Calu3 (cell line): ENCODE measurements around the gene C19orf25. TPM values are rescaled to one million over a fixed set of nuclear protein-coding genes. Genes with fewer than 3 reads are reported as not detected.

Experiments
- BruUV-seq: library from RNA; stranded (reverse); fragments of 400-500 nt; replicated peaks from 2 replicates; lab custom pipeline; 2021; lab: Mats Ljungman, UMichigan
- CTCF ChIA-PET: fragments of 300-600 bp; sonication (Branson Sonifier 250); formaldehyde crosslinking; loops from one replicate; lab custom pipeline; 2022; ENCODE audit warnings: antibody characterized with exemption; lab: Charles Lee
- DNase-seq: peaks from one replicate; pipeline ENCODE4 v3.0.0; 2022
- H3K27ac Mint-ChIP-seq: one replicate; pipeline ENCODE4 v1.8.0; 2022; ENCODE audit warnings: mixed read lengths; ENCODE audit not compliant: unreplicated experiment
- H3K27me3 Mint-ChIP-seq: one replicate; pipeline ENCODE4 v1.8.0; 2022; ENCODE audit warnings: mixed read lengths; ENCODE audit not compliant: unreplicated experiment
- H3K36me3 Mint-ChIP-seq: one replicate; pipeline ENCODE4 v1.8.0; 2022; ENCODE audit warnings: mild to moderate bottlenecking, moderate library complexity, mixed read lengths; ENCODE audit not compliant: insufficient read depth, unreplicated experiment
- H3K4me1 Mint-ChIP-seq: one replicate; pipeline ENCODE4 v1.8.0; 2022; ENCODE audit warnings: mild to moderate bottlenecking, low read depth, mixed read lengths; ENCODE audit not compliant: unreplicated experiment
- H3K4me3 Mint-ChIP-seq: one replicate; pipeline ENCODE4 v1.8.0; 2022; ENCODE audit warnings: mild to moderate bottlenecking, low read depth, moderate library complexity, mixed read lengths; ENCODE audit not compliant: unreplicated experiment
- H3K9me3 Mint-ChIP-seq: one replicate; pipeline ENCODE4 v1.8.0; 2022; ENCODE audit warnings: low read depth, mixed read lengths; ENCODE audit not compliant: unreplicated experiment
- CTCF ChIP-seq: fragments of 200-600 bp; IDR thresholded peaks from one replicate; pipeline ENCODE4 v1.8.0; 2022; ENCODE audit warnings: antibody characterized with exemption; ENCODE audit not compliant: unreplicated experiment
- intact Hi-C: fragments of 100-400 bp; cut with micrococcal nuclease; formaldehyde crosslinking; loops from one replicate; pipeline ENCODE4 v1.10.0; 2022; ENCODE audit not compliant: unreplicated experiment
- total RNA-seq: library from RNA; stranded (reverse); gene quantifications from 2 replicates; pipeline ENCODE4 v1.2.3, GENCODE V29; 2022

The C19orf25 gene
- total RNA-seq, 1 experiment from 2014 or later: 33.7 TPM

DNA sequence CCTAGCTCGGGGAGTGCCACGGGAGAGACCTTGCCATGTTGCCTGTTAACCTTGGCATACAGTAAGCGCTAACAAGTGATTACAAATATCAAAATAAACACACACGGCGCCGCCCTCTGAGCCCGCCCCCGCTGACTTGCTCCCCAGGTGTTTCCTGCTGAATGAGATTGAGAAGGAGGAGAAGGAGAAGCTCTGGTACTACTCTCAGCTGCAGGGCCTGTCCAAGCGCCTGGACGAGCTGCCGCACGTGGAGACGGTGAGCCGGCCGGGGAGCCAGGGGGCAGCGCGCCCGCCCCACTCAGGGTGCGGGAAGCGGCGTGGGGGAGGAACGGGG, 24.0 kb downstream of the C19orf25 start:
- DNase-seq: no peak
- Mint-ChIP-seq H3K9me3 (no peaks in the 10 kb centered on the region), H3K4me3 (no peak overlapping the region), H3K27ac (no peak overlapping the region), H3K36me3 (peaks cover 25% of the 10 kb centered on the region), H3K27me3 (peaks cover 86% of the 10 kb centered on the region), H3K4me1 (no peaks in the 10 kb centered on the region)
- CTCF ChIA-PET: interaction anchor here (0.7 to 0.9 kb wide), 3 partner anchors 10 to 547 kb away, joined by 3 read pairs; no protein-coding TSS in a partner anchor
- intact Hi-C loops: no loop called here
- TF ChIP-seq CTCF: no peak
- BruUV-seq: no TSS peak

- CTCF ChIA-PET: interaction anchor here (0.7 to 0.9 kb wide), 2 partner anchors 9 to 17 kb away, joined by 3 read pairs; no protein-coding TSS in a partner anchor
- BruUV-seq: no TSS peak
- Mint-ChIP-seq H3K36me3 (peaks cover 24% of the 10 kb centered on the region), H3K27ac (peak overlapping the region; percentile 18), H3K27me3 (peaks cover 89% of the 10 kb centered on the region), H3K9me3 (no peaks in the 10 kb centered on the region), H3K4me3 (no peak overlapping the region), H3K4me1 (no peaks in the 10 kb centered on the region)
- no peak for TF ChIP-seq CTCF
- intact Hi-C loops: no loop called here
- DNase-seq: no peak
Measured at GRCh38 chr19:1453525-1454364, 25.3 kb downstream of the C19orf25 start.

- Mint-ChIP-seq H3K9me3 (no peaks in the 10 kb centered on the region), H3K4me3 (no peak overlapping the region), H3K36me3 (peaks cover 27% of the 10 kb centered on the region), H3K27ac (no peak overlapping the region), H3K27me3 (peaks cover 89% of the 10 kb centered on the region), H3K4me1 (no peaks in the 10 kb centered on the region)
- no peak for DNase-seq
- no TSS peak for BruUV-seq
- TF ChIP-seq CTCF: no peak
- CTCF ChIA-PET: interaction anchor here (1.2 kb wide), 1 partner anchor 14 kb away, joined by 3 read pairs; no protein-coding TSS in a partner anchor
- intact Hi-C loops: no loop called here
Measured at GRCh38 chr19:1452802-1453524, 26.1 kb downstream of the C19orf25 start.

- Mint-ChIP-seq H3K9me3 (no peaks in the 10 kb centered on the region), H3K4me3 (no peak overlapping the region), H3K36me3 (peaks cover 26% of the 10 kb centered on the region), H3K27me3 (peaks cover 89% of the 10 kb centered on the region), H3K4me1 (no peaks in the 10 kb centered on the region), H3K27ac (no peak overlapping the region)
- BruUV-seq: no TSS peak
- intact Hi-C loops: no loop called here
- CTCF ChIA-PET: interaction anchor here (1.2 kb wide), 1 partner anchor 15 kb away, joined by 3 read pairs; no protein-coding TSS in a partner anchor
- no peak for TF ChIP-seq CTCF
- no peak for DNase-seq
Measured at GRCh38 chr19:1451916-1452801, 26.9 kb downstream of the C19orf25 start.
